NCI-H1105 (cell line): ENCODE measurements around the gene MVK.

Experiments
- DNase-seq: peaks from one replicate; lab custom pipeline; 2025; lab: John Stamatoyannopoulos, UW

Gene MVK

GRCh38 chr12:109545826-109546225 is 27.8 kb upstream of the MVK start:
- no peak for DNase-seq

DNA sequence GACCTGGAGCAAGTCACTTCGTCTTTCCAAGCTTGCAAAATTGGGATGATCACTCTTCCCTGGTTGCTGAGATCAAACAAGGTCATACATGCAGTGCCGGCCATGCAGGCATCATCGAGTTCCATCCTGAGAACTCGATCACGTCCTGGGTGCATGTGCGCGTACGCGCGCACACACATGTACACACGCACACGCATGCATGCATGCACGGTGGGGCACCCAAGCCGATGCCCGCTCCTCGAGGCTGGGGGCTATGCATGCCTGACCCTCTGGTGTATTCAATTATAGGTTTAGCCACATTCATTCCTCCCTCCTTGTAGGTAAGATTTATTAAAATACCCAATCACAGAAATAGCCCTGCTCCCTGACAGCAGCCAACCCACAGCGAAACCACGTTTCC is 26.3 kb upstream of the MVK start:
- no peak for DNase-seq

GRCh38 chr12:109548258-109548657 is 25.3 kb upstream of the MVK start:
- DNase-seq, result no peak

DNA sequence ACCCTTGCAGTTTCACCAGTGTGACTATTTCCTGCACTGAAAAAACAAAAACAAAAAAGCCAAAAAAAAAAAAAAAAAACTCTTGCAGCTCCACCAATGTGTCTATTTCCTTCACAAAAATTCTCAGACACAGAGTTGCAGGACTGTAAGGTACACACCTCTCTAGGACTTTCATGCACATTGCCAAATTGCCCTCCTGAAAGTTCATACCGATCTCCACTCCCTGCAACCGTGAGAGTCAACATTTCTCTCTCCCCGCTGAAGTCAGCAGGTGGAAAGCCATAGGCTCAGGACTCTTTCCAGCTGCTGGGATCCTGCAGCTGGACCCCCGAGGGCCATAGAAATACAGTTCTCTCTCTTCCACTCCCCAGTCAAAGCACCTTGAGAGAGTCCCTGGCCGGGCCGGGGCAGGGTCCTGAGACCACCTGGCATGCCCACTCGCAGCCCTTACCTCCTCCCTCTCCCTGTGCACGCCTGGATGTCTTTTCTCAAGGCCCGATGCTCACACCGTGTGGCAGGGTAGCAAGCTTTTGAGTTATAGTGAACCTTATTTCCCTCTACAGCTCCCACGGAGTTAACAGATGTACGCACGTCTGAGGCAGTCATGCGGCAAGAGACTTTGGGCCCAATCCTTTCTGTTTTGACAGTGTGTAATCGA is 23.9 kb upstream of the MVK start:
- no peak for DNase-seq

GRCh38 chr12:109550281-109550680 is 23.3 kb upstream of the MVK start:
- DNase-seq, result no peak

DNA sequence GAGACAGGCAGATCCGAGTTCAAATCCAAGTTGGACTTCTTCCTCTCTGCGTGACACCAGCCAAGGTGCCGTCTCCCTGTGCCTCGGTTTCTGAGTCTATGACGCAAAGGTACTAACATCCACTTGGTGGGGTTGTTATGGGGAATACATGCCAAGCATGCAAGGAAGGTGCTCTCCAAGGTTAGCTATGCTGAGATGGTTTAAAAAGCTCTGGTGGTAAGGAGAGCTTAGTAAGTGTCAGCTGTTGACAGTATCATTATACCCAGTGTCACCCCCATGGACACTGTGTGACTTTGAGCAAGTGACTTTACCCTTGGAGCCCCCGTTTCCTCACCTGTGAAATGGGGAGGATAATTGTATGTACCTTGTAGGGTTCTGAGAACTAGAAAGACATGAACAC is 22.5 kb upstream of the MVK start:
- DNase-seq, result no peak

DNA sequence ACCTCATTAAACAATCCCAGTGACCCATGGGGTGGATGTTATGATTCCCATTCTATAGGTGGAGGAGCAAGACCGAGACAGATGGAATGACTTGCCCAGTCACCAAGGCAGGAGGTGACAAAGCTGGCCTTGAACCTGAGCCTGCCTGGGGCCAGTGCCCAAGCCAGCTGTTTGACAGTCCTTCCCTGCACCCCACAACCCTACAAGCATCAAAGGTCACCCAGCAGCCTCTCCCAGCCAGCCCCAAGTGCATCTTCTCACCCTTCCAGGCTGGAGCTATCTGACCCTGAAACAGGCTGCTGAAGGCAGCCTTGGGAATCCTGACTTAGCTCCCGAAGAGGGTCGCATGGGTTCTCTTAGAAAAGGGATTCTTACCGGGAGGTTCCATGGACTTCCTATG is 20.6 kb upstream of the MVK start:
- DNase-seq, result no peak

GRCh38 chr12:109553483-109553882 is 20.1 kb upstream of the MVK start:
- DNase-seq, result no peak

- DNase-seq, result no peak
These were observed 19.6 kb upstream of the MVK start for GRCh38 chr12:109553906-109554500.

GRCh38 chr12:109554761-109555160 is 18.8 kb upstream of the MVK start:
- DNase-seq, result no peak

DNA sequence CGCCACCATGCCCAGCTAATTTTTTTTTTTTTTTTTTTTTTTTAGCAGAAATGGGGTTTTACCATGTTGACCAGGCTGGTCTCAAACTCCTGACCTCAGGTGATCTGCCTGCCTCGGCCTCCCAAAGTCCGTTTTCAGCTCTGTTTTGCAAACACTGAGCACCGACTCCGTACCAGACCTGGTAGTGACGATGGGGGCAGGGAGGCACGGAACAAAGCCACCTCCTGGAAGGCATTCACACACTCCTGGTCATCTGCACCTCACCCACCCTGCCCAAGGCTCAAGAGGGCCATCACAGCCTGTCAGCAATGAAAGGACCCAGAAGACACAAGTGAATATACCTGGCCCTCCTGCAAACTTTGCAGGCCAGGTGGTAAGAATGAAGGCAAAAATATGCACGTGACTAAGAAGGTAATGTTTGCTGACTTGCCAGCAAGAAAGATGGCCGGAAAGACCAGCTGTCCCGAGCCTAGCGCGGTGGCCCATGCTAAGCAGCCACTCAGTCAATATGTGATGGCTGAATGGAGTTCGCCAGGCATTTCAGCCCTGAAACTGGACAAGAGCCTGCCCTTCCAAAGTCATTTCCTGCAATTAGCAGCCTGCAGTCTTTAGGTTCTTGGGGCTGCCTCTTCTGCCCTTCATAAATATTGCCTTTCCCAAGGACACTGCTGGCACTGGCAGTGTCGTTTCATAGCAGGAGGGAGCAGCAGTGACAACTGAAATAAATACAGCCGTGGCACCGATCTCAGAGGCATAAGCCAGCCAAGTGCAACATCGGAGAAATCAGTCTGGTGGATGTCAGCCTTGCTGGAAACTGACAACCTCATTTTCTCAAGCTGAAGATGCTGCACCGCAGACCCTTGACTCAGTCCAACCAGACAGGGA is 17.9 kb upstream of the MVK start:
- DNase-seq, result peak; percentile 41

- DNase-seq, result no peak
These were observed 16.4 kb upstream of the MVK start for GRCh38 chr12:109557200-109557599.

- no peak for DNase-seq
These were observed 15.8 kb upstream of the MVK start for GRCh38 chr12:109557805-109558204.

DNA sequence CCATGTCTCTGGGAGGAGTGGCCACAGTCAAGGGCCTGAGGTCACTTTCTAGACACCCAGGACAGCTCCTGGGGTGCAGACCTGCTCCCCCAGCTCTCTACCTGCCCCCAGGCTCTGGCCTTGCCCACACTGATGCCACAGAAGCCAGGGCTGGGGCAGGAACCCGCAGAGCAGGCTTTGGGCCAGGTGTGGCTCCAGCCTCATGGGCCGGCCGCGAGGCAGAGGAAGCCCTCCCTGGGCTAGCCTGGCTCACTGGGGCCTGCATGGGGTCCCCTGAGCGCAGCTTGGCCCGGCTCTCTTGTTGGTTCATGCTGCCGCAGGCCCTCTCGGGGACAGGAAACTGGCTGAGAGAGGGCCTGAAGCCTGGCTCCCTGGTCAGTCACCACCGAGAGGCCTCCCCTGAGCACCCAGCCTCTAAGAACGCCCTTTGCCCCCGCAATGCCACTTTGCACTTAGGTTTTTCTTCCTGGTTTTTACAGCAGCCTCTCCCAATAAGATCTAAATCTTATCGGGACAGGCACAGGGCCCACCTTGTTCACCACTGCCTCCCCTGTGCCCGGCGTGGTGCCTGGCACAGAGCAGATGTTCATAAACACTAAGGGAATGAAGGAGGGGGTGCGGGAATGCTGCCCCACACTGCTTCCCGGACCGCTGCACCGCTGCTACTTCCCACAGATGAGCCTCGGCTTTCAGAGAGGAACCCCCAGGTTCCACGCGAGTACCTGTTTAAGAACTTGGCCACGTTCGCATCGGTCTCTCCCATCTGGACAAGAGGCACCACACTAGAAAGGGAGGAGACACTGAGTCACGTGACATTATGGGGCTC is 15.0 kb upstream of the MVK start:
- no peak for DNase-seq

GRCh38 chr12:109559200-109559505 is 14.4 kb upstream of the MVK start:
- DNase-seq, result no peak

GRCh38 chr12:109559601-109560000 is 14.0 kb upstream of the MVK start:
- no peak for DNase-seq

DNA sequence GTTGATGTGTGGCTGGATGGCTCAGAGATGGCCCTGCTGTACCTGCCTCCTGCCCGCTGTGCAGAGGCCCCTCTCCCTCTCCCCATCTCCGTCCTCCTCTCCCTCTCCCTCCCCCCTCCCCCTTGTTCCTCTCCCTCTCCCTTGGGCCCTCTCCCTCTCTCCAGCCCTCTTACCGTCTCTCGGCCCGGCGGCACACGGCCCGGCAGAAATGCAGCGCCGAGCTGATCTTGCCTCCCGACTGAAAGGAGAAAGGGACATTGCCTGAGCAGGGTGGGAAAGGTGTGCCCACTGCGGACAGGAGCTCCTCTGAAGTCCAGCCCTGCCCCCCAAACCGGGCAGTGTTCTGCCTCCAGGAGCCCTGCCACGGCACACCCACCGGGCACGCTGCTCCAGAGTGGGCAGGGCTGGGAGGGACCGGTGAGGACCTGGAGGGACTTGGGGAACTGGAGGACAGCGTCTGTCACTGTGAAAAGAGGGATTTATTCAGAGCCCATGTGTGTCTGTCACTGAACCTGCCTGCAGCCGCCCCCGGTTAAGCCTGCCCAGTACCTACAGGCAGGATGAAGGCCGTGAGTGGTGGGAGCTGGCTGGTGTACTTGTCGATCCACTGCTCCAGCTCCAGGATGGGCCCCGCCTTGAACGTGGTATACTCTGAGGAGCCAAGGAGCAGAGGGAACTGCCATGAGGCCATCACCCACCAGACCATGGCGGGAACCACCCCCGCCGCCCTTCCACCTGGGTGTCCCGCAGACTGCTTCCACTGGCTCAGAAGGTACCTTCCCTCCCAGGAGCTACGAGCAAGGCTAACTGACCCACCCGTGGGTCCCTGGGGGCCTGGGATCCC is 12.5 kb upstream of the MVK start:
- DNase-seq, result no peak

DNA sequence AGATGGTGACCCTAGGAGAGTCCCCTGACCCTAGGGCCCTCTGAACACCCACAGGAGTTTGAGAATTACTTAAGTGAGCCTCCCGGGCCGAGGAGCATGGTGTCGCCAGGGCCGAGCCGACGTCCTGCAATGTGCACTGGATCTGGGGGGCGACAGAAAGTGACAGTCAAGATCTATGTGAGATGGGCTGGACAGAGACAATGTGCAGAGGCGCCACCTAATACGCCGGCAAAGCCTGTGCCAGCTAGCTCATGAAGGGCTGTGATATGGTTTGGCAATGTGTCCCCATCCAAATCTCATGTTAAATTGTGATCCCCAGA is 11.9 kb upstream of the MVK start:
- DNase-seq, result no peak

DNA sequence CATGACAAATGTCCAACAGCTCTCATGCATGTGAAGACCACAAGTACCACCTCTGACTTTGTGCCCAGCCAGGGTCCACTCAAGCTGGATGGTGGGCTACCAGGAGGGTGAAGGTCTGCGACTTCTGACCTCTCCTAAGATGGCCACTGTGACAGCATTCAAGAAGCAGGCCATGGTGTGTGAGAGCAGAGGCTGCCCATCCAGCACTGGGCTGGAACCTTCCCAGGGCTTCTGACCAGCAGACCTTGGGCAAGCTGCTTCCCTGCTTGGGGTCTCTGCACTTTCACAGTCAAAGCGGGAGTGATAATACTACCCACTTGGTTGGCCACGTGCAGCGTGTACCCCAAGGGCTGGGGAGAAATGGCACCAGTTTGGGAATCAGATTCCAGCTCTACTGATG is 10.7 kb upstream of the MVK start:
- DNase-seq, result no peak

GRCh38 chr12:109563291-109564284 is 10.0 kb upstream of the MVK start:
- DNase-seq, result no peak

DNA sequence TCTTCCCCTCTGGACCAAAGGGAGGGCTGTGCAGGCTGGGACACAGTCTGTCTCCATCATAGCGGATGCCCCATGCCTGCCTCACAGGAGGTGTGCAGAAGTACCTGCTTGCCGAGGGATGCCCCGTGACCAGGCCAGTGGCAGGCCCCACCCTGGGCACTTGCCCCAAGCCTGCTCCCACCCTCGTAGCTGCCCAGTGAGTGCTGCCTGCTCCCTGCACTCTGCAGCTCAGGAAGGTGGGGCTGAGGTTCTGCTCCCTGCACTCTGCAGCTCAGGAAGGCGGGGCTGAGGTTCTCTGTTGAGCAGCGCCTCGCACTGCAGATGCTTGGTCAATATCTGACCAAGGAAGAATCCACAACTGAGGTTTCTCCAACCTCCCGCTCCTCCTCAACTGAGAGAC is 7.2 kb upstream of the MVK start:
- no peak for DNase-seq
